H1 (cell line): ENCODE results near the gene RETREG1. TPM values are rescaled to one million over a fixed set of nuclear protein-coding genes. Genes with fewer than 3 reads are reported as not detected.
A peak's percentile ranks its signal among the peaks of the same experiment; 100 is the strongest.

Source experiments
- CTCF ChIA-PET: fragments of 300-600 bp; sonication (Branson Sonifier 250); formaldehyde crosslinking; loops from one replicate; lab custom pipeline; 2021; ENCODE audit not compliant: partially characterized antibody; lab: Charles Lee
- POLR2A ChIA-PET: fragments of 300-600 bp; sonication (Branson Sonifier 250); formaldehyde crosslinking; loops from one replicate; lab custom pipeline; 2021; ENCODE audit warnings: inconsistent platforms; ENCODE audit not compliant: partially characterized antibody; lab: Charles Lee
- DNase-seq, 2 experiments: peaks; one replicate each; pipeline versions ENCODE4 v3.0.0 to v3.0.0-alpha.2; 2010 to 2022; ENCODE audit warnings: low spot score in 2 of 2, low read depth in 1 of 2, mixed read lengths in 1 of 2
- FAIRE-seq: peaks from 2 replicates; lab custom pipeline; 2011; peaks lifted over from hg19 to GRCh38; lab: Jason Lieb, UNC
- H2AFZ ChIP-seq: 2 replicates; pipeline ENCODE4 v1.8.1; 2012; ENCODE audit warnings: low read length, inconsistent platforms
- H2AK5ac ChIP-seq: 2 replicates; pipeline ENCODE4 v1.6.1; 2013; ENCODE audit warnings: low read depth, low read length
- H2BK120ac ChIP-seq: replicated peaks from 2 replicates; pipeline ENCODE3; 2013; ENCODE audit warnings: low read depth, low read length, inconsistent platforms
- H2BK12ac ChIP-seq: 2 replicates; pipeline ENCODE4 v1.6.1; 2013; ENCODE audit warnings: low read depth, low read length
- H2BK15ac ChIP-seq: 2 replicates; pipeline ENCODE4 v1.6.1; 2013; ENCODE audit warnings: low read length
- H2BK20ac ChIP-seq: 2 replicates; pipeline ENCODE4 v1.6.1; 2013; ENCODE audit warnings: low read length
- H2BK5ac ChIP-seq: 2 replicates; pipeline ENCODE4 v1.6.1; 2013; ENCODE audit warnings: low read depth, low read length
- H3K14ac ChIP-seq: 2 replicates; pipeline ENCODE4 v1.6.1; 2013; ENCODE audit warnings: inconsistent platforms; ENCODE audit not compliant: insufficient read length
- H3K18ac ChIP-seq: 2 replicates; pipeline ENCODE4 v1.6.1; 2013; ENCODE audit warnings: low read length; ENCODE audit errors: extremely low read depth
- H3K23ac ChIP-seq: 2 replicates; pipeline ENCODE4 v1.6.1; 2013; ENCODE audit warnings: inconsistent platforms; ENCODE audit not compliant: insufficient read length
- H3K23me2 ChIP-seq: 2 replicates; pipeline ENCODE4 v1.6.1; 2013; ENCODE audit warnings: low read depth, low read length
- H3K27ac ChIP-seq: 2 replicates; pipeline ENCODE4 v1.6.1; 2011; ENCODE audit warnings: low read depth, low read length, inconsistent platforms
- H3K27me3 ChIP-seq, 4 experiments: replicated peaks in 1 of 4; 1 replicate in 1 of 4; 2 replicates in 3 of 4; pipeline versions ENCODE4 v1.6.1 to v1.8.1; 2011 to 2013; ENCODE audit warnings: low read length in 3 of 4, mild to moderate bottlenecking in 3 of 4, inconsistent platforms in 2 of 4, mixed read lengths in 2 of 4, moderate library complexity in 1 of 4; ENCODE audit not compliant: control insufficient read depth in 3 of 4, insufficient read depth in 3 of 4; ENCODE audit errors: extremely low read depth in 1 of 4
- H3K36me3 ChIP-seq, 4 experiments: 2 replicates each; pipeline versions ENCODE4 v1.6.1 to v1.8.1; 2011 to 2013; ENCODE audit warnings: mild to moderate bottlenecking in 4 of 4, low read length in 3 of 4, moderate library complexity in 2 of 4, control low read depth in 1 of 4, inconsistent platforms in 1 of 4; ENCODE audit not compliant: insufficient read depth in 4 of 4, control insufficient read depth in 2 of 4
- H3K4ac ChIP-seq: replicated peaks from 2 replicates; pipeline ENCODE3; 2013; ENCODE audit warnings: low read length, low read depth, mixed read lengths, inconsistent platforms; ENCODE audit not compliant: insufficient read length
- H3K4me1 ChIP-seq, 4 experiments: replicated peaks in 1 of 4; 1 replicate in 1 of 4; 2 replicates in 3 of 4; pipeline versions ENCODE4 v1.6.1 to v1.8.1; 2011 to 2013; ENCODE audit warnings: low read length in 3 of 4, inconsistent platforms in 2 of 4, mixed read lengths in 1 of 4; ENCODE audit not compliant: insufficient read depth in 4 of 4, control insufficient read depth in 3 of 4
- H3K4me2 ChIP-seq, 2 experiments: 2 replicates each; pipeline versions ENCODE4 v1.6.1 to v1.8.1; 2011 to 2013; ENCODE audit warnings: low read depth in 2 of 2, low read length in 2 of 2, control low read depth in 1 of 2, inconsistent platforms in 1 of 2, mild to moderate bottlenecking in 1 of 2; ENCODE audit not compliant: insufficient read depth in 1 of 2
- H3K4me3 ChIP-seq, 4 experiments: fragments of 200-600, 300-600 bp in 1 of 4; sonication (generic), shearing (Covaris generic), sonication (Bioruptor Twin) in 1 of 4; 2 replicates each; pipeline versions ENCODE4 v1.5.1 to v1.8.1; 2011 to 2016; ENCODE audit warnings: low read length in 4 of 4, low read depth in 3 of 4, control low read depth in 2 of 4, inconsistent platforms in 2 of 4, mild to moderate bottlenecking in 2 of 4, mixed read lengths in 1 of 4, moderate library complexity in 1 of 4; ENCODE audit not compliant: insufficient read depth in 2 of 4; ENCODE audit errors: extremely low read depth in 1 of 4
- H3K56ac ChIP-seq: replicated peaks from 2 replicates; pipeline ENCODE3; 2013; ENCODE audit warnings: low read depth, mild to moderate bottlenecking, mixed read lengths, low read length, inconsistent platforms; ENCODE audit not compliant: insufficient read length
- H3K79me1 ChIP-seq: 2 replicates; pipeline ENCODE4 v1.6.1; 2013; ENCODE audit warnings: low read depth, low read length, control low read depth
- H3K79me2 ChIP-seq, 2 experiments: 2 replicates each; pipeline versions ENCODE4 v1.6.1 to v1.8.1; 2012 to 2013; ENCODE audit warnings: low read length in 2 of 2, mild to moderate bottlenecking in 2 of 2, inconsistent platforms in 1 of 2; ENCODE audit not compliant: insufficient read depth in 2 of 2, control insufficient read depth in 1 of 2
- H3K9ac ChIP-seq, 4 experiments: replicated peaks in 1 of 4; 1 replicate in 1 of 4; 2 replicates in 3 of 4; pipeline versions ENCODE4 v1.6.1 to v1.8.1; 2011 to 2013; ENCODE audit warnings: low read depth in 3 of 4, low read length in 3 of 4, control low read depth in 2 of 4, mild to moderate bottlenecking in 2 of 4, moderate library complexity in 2 of 4, inconsistent platforms in 1 of 4; ENCODE audit errors: extremely low read depth in 1 of 4
- H3K9me3 ChIP-seq, 2 experiments: 2 replicates each; pipeline versions ENCODE4 v1.6.1 to v1.8.1; 2012 to 2013; ENCODE audit warnings: mild to moderate bottlenecking in 2 of 2, moderate library complexity in 2 of 2, control low read depth in 1 of 2, inconsistent platforms in 1 of 2, low read depth in 1 of 2, low read length in 1 of 2, mixed read lengths in 1 of 2; ENCODE audit not compliant: insufficient read depth in 2 of 2
- H4K20me1 ChIP-seq, 2 experiments: replicated peaks in 1 of 2; 2 replicates each; pipeline versions ENCODE3 to v1.8.1; 2011 to 2013; ENCODE audit warnings: inconsistent platforms in 2 of 2, low read length in 2 of 2, mild to moderate bottlenecking in 1 of 2; ENCODE audit not compliant: insufficient read depth in 2 of 2, control insufficient read depth in 1 of 2
- H4K5ac ChIP-seq: 2 replicates; pipeline ENCODE4 v1.6.1; 2013; ENCODE audit warnings: low read length, low read depth, mixed read lengths, inconsistent platforms; ENCODE audit not compliant: insufficient read length
- H4K8ac ChIP-seq: 2 replicates; pipeline ENCODE4 v1.8.0; 2013; ENCODE audit warnings: mild to moderate bottlenecking, moderate library complexity, low read length, inconsistent platforms; ENCODE audit not compliant: insufficient read depth; ENCODE audit errors: extremely low read depth
- H4K91ac ChIP-seq: replicated peaks from 2 replicates; pipeline ENCODE3; 2013; ENCODE audit warnings: low read length, mixed read lengths, inconsistent platforms; ENCODE audit not compliant: insufficient read length
- BCL11A ChIP-seq, 2 experiments: IDR thresholded peaks; one replicate each; pipeline ENCODE4 v1.6.1; 2011; ENCODE audit warnings: low read depth in 2 of 2, low read length in 2 of 2, mild to moderate bottlenecking in 2 of 2
- CTCF ChIP-seq, 3 experiments: IDR thresholded peaks; 1 replicate in 2 of 3; 2 replicates in 1 of 3; pipeline versions ENCODE4 v1.5.1 to v1.6.1; 2011; ENCODE audit warnings: low read length in 3 of 3, mild to moderate bottlenecking in 3 of 3, inconsistent platforms in 2 of 3, low read depth in 1 of 3, moderate library complexity in 1 of 3; ENCODE audit not compliant: insufficient read depth in 1 of 3; ENCODE audit errors: control extremely low read depth in 1 of 3
- E2F6 ChIP-seq: IDR thresholded peaks from 2 replicates; pipeline ENCODE4 v1.6.1; 2012; ENCODE audit warnings: inconsistent platforms
- FOSL1 ChIP-seq: IDR thresholded peaks from 2 replicates; pipeline ENCODE4 v1.6.1; 2011; ENCODE audit warnings: mild to moderate bottlenecking, low read depth, low read length, moderate library complexity; ENCODE audit not compliant: insufficient read depth
- MAFK ChIP-seq: IDR thresholded peaks from 2 replicates; pipeline ENCODE4 v1.6.1; 2012; ENCODE audit warnings: low read depth, mild to moderate bottlenecking, improper control_type of control experiment, low read length
- RAD21 ChIP-seq, 2 experiments: IDR thresholded peaks in 1 of 2; conservative IDR thresholded peaks in 1 of 2; 2 replicates each; pipeline ENCODE4 v1.6.1; 2011; ENCODE audit warnings: low read depth in 2 of 2, low read length in 2 of 2, improper control_type of control experiment in 1 of 2, inconsistent platforms in 1 of 2, mild to moderate bottlenecking in 1 of 2, moderate library complexity in 1 of 2
- TAF1 ChIP-seq: IDR thresholded peaks from 2 replicates; pipeline ENCODE4 v1.6.1; 2011; ENCODE audit warnings: mild to moderate bottlenecking, low read depth, low read length
- TBP ChIP-seq: IDR thresholded peaks from 2 replicates; pipeline ENCODE4 v1.6.1; 2011; ENCODE audit warnings: low read depth, low read length, improper control_type of control experiment
- TEAD4 ChIP-seq: IDR thresholded peaks from 2 replicates; pipeline ENCODE4 v1.6.1; 2012; ENCODE audit warnings: low read depth, low read length, inconsistent platforms, mixed read lengths
- WGBS, 2 experiments: shearing (Covaris generic) in 1 of 2; methylation state at CpG; one replicate each; pipeline versions ENCODE4 v1.1.6 to v1.1.7; 2013 to 2015; ENCODE audit warnings: low lambda C conversion rate in 2 of 2, mixed read lengths in 2 of 2, inconsistent platforms in 1 of 2, low coverage in 1 of 2, missing lambda C conversion rate in 1 of 2; ENCODE audit not compliant: insufficient replicate concordance in 2 of 2, insufficient coverage in 1 of 2, insufficient read length in 1 of 2; ENCODE audit errors: extremely low coverage in 1 of 2, missing lambda C conversion rate in 1 of 2; 5-methylcytosine and 5-hydroxymethylcytosine counted together
- polyA plus RNA-seq, 7 experiments: library from polyadenylated mRNA; depleted of rRNA in 3 of 7; stranded (reverse) in 5 of 7; unstranded in 2 of 7; fragments of >200 nt in 5 of 7; fragments of 200-250 nt in 2 of 7; gene quantifications; 1 replicate in 5 of 7; 2 replicates in 1 of 7; 4 replicates in 1 of 7; pipeline versions ENCODE4 v1.2.1 to v1.2.3, GENCODE V29; 2011 to 2013; ENCODE audit warnings: missing spikeins in 2 of 7, mixed read lengths in 2 of 7
- total RNA-seq: library from RNA; stranded (reverse); fragmentation: NEBNext Ultra II Directional; extraction: Animal tissue kit (Norgen Biotek cat#: 25700); gene quantifications from 2 replicates; pipeline ENCODE4 v1.2.1, GENCODE V29; 2021

The RETREG1 gene
- total and polyA plus RNA-seq, 2 of the 8 experiments (the other 6 are each of a cell fraction or from before 2014, with no cell fraction given), result 0.62 to 1.9 TPM

GRCh38 chr5:16552666-16553343 is 64.0 kb downstream of the RETREG1 start:
- Histone ChIP-seq H4K8ac (no peak overlapping the region), H3K23ac (no peak overlapping the region), H3K27me3 (no peaks in the 10 kb centered on the region), H3K9me3 (no peaks in the 10 kb centered on the region), H3K14ac (no peak overlapping the region), H3K27ac (no peak overlapping the region), H4K5ac (no peak overlapping the region), H2BK12ac (no peak overlapping the region), H3K4ac (no peak overlapping the region), H4K20me1 (no peaks in the 10 kb centered on the region), H2AK5ac (no peak overlapping the region), H2AFZ (no peak overlapping the region), H2BK20ac (no peak overlapping the region), H3K36me3 (no peaks in the 10 kb centered on the region), H3K4me2 (no peak overlapping the region), H2BK120ac (no peak overlapping the region), H3K4me3 (no peak overlapping the region), H3K9ac (no peak overlapping the region), H3K79me2 (no peaks in the 10 kb centered on the region), H3K79me1 (no peaks in the 10 kb centered on the region), H3K23me2 (no peaks in the 10 kb centered on the region), H3K18ac (no peak overlapping the region), H3K56ac (no peak overlapping the region), H3K4me1 (no peaks in the 10 kb centered on the region), H4K91ac (no peak overlapping the region), H2BK15ac (no peak overlapping the region), H2BK5ac (no peak overlapping the region)
- ChIA-PET POLR2A (no interaction called here), CTCF (interaction anchor here (0.6 to 9.8 kb wide), 33 partner anchors 8 to 650 kb away, joined by 3 to 155 read pairs (median 4); no protein-coding TSS in a partner anchor)
- FAIRE-seq (peak; percentile 94), DNase-seq (peak; percentile 44 to 84)
- 46% methylated on average over 7 of the region's 7 CpGs; no CpG with 5 or more reads in 1 of the 2 experiments for WGBS, 2 experiments
- TF ChIP-seq MAFK (no peak), CTCF (IDR thresholded peaks at IDR 0.05; ENCODE audit: control extremely low read depth in 1 of 3, insufficient read depth in 1 of 3, low read depth in 1 of 3, low read length in 3 of 3) (peak; percentile 80 to 90 (median 89)), TAF1 (no peak), TBP (no peak), BCL11A (IDR thresholded peaks at IDR 0.05; ENCODE audit: low read depth in 2 of 2, low read length in 2 of 2) (no peak), FOSL1 (no peak), TEAD4 (peak; percentile 74; the same call in 1 of the 2 replicates), RAD21 (IDR thresholded peaks at IDR 0.05 in 1 of 2, conservative IDR thresholded peaks at IDR 0.05 in 1 of 2; ENCODE audit: low read depth in 2 of 2, low read length in 2 of 2) (peak; percentile 66 to 78), E2F6 (no peak)
